Stimulated activated CD4-positive, alpha-beta T cell treated with anti-CD3 and anti-CD28 coated beads, Interleukin-12 subunit alpha, Interleukin-12 subunit beta, amount 100 ng/mL, for 24 hours (primary cell): ENCODE data around the gene KCMF1.
A peak's percentile ranks its signal among the peaks of the same experiment; 100 is the strongest.

Experiments used
- DNase-seq, 2 experiments: peaks; one replicate each; pipeline ENCODE4 v3.0.0-alpha.2; 2020; ENCODE audit warnings: low read depth in 2 of 2

KCMF1 gene

DNA sequence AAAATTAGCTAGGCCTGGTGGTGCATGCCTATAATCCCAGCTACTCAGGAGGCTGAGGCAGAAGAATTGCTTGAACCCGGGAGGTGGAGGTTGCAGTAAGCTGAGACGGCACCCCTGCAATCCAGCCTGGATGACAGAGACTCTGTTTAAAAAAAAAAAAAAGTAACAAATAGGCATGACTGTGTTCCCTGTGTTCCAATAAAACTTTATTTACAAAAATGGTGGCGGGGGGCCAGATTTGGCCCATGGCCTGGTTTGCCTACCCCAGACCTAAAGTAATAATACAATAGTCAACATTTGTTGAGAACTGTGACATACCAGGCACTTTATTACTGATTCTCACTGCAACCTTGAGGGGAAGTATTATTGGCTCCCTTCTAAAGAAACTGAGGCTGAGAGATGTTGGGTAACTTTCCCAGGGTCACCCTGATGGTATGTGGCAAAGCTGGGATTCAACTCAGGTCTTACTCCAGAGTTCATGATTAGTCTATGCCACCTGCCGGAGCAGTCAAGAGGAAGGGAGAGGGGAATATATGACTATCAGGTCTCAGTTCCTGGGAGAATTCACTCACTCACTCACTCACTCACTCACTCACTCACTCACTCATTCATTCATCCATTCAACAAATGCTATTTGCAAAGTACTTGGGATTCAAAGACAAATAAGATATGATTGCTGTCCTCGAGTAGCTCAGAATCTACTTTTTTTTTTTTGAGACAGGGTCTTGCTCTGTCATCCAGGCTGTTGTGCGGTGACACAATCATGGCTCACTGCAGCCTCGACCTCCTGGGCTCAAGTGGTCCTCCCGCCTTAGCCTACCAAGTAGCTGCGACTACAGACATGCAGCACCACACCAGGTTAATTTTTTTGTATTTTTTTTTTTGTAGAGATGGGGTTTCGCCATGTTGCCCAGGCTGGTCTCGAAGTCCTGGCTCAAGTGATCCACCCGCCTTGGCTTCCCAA is 14.3 kb upstream of the KCMF1 start:
- no peak for DNase-seq

DNA sequence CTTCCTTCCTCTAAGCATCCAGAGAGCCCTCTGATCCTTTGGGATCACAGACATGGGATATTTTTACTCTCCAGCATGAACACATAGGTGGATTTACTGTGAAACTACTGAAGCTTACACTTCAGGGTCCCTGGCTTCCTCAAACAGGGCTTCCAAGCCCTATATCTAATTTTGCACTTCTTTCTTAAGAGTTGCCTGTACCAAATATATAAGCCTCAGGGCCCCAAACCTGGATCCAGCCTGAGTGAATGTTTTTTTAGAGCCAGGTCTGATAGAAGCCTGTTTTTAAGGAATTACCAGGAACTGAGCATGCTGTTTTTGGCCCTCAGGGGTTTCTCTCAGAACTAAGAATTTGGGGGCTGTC is 13.2 kb upstream of the KCMF1 start:
- no peak for DNase-seq

DNA sequence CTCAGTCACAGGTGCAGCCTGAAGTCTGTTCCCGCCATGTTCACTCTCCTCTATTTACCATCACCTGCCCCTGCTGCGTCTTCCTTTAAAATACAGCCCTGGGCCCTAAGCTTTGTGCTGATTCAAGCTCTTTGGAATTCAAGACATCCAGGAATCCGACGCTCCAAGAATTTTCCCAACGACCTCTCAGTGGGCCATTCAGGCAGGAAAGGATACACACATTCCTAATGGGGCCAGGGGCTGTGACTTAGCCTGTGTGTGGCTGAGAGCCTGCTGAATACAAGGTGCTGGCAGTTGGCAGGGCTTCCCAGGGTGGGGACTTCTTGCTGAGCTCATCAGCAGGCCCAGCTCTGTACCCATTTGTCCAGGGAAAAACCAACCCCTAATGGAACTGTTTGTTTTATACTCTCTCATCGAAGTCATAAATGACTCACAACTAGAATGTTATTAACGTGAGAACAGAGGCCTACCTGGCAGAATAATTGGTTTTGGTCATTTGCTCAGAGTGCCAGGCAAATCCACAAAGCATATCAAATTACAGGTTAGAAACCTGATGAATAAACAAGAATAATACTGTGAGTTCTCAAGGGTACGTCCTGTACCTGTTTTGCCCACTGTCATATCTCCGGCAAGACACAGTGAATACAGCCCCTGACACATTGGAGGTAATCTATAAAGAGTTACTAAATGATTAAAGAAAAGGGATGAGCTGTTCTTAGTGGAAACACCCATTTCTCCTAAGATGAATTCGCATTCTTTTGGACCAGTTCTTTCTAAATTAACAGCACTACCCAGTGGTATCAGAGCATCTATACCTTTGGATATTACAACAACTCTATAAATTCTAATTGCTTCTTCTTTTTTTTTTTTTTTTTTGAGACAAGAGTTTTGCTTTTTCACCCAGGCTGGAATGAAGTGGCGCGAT is 12.6 kb upstream of the KCMF1 start:
- DNase-seq, result no peak

DNA sequence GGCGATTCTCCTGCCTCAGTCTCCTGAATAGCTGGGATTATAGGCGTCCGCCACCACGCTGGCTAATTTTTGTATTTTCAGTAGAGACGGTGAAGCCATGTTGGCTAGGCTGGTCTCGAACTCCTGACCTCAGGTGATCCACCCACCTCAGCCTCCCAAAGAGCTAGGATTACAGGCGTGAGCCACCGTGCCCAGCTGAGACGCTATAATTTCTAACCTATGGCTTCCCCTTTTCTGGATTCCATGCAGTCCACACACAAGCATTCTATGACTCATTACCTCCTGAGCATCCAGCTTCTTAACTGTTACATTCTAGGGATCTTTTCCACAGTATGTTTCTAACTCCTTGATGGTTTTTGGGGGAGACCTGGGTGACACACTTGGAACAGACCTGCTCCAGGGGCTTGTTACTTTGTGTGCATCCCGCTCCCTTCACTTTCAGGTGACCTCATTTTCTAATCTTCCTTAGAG is 11.8 kb upstream of the KCMF1 start:
- no peak for DNase-seq

DNA sequence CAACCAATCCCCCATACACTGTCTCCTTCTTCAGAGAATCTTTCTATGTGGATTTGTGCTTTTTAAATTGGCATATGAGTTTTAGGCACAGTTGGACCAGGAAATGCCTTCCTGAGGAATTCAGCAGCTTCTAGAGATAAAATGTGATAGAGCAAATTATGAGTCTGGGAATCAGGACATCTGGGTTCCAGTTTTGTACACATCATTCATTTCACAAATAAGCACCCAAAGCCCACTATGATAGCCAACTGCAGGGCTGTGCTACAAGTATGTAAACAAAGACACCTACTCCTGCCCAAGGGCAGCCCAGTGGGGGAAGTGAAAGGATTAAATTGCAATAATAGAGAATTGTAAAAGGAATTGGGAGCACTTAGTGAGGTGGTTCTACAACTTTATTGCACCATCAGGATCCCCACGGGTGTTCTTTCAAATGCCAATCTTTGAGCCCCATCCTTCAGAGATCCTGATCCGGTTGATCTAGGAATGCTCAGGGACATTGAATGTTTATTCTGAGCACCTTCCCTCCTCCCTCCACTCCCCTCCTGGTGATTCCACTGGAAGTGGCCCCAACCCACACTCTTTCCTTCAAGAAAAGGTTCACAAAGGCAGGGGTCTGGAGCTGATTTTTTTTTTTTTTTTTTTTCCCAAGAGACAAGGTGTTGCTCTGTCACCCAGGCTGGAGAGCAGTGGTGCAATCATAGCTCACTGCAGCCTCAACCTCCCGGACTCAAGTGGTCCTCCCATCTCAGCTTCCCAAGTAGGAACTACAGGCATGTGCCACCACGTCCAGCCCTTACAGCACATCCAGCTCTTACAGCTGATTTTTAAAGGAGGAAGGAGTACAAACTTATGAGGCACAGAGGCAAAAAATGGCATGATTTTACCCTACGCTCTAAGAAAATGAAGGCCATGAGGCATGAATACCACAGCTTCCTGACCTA is 11.1 kb upstream of the KCMF1 start:
- no peak for DNase-seq

DNA sequence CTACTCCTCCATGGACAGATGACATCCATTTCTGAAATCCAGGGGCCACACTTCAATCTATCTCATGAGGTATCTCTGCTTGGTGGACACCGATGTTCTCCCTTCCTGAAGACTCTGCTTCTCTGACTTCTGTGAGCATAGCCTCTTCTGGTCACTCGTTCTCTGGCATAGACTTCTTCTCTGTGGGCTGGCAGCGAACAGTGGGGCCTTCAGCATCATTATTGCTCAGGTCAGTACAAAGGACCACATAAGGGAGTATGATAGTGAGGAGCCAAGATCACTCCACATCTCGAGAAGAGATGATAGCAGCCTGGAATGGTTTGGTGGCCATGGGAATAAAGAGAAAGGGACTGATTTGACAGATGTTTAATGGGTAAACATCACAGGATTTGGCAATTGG is 8.0 kb upstream of the KCMF1 start:
- no peak for DNase-seq

DNA sequence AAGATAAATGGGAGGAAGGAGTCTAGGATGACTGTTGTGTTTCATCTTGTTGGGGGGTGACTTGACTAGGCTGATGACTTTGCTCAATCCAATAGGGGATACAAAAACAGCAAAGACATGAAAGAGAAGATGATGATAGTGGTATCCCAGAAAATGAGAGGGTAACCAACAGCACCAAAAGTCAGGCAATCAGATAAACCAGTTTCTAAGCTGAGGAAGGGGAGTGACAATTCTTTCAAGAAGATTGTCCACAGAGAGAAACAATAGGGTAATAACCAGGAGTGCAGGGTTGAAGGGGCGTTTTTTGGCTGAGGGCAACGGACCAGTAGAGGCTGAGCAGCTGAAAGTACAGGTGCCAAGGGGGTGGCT is 7.7 kb upstream of the KCMF1 start:
- DNase-seq, result no peak

DNA sequence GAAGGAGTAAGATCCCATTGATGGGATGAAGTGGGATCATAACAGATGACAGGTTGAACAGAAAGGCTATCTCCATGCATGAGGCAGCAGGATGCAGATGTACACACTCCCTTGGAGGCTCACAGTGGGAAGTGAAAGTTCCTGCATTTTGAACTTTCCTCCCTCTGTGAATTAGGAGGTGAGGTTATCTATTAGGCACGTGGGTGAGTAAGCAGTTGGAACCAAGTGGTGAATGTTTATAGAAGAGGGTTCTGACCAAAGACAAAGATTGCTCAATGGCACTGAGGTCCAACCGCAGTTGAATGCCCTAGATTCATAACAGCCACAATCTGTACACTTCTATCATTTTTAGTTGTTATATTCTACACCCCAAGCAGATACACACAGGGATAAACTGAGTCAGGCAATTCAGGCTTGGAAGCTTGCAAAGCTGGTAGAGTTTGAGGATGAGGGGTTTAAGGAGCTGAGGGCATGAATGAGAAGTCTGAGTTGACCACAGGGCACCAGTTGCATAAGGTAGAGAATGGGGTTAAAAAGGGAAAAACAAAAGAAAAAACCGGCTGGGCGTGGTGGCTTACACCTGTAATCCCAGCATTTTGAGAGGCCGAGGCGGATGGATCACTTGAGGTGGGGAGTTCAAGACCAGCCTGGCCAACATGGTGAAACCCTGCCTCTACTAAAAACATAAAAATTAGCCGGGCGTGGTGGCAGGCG is 7.1 kb upstream of the KCMF1 start:
- no peak for DNase-seq

DNA sequence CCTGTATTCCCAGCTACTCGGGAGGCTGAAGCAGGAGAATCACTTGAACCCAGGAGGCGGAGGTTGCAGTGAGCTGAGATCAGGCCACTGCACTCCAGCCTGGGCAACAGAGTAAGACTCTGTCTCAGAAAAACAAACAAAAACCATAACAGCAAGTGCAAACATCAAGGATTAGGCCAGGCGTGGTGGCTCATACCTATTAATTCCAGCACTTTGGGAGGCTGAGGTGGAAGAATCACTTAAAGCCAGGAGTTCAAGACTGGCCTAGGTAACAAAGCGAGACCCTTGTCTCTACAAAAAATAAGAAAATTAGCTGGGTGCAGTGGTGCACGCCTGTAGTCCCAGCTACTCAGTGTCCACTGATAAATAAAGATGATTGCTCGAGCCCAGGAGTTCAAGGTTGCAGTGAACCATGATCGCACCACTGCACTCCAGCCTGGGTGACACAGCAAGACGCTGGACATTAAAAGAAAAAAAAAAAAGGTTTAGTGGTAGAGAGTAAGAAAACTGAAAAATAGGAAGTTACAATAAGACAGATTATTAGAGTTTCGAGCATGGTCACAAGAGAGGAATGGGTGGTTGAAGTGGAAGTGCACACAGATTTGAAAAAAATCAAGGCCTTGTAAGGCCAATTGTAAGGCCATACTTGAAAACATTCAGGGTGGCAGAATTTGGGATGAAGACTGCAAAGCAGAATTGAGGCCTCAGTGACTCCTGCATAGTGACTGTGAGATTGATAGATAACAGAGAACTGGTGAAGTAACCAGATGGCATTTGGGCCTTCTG is 6.4 kb upstream of the KCMF1 start:
- no peak for DNase-seq

DNA sequence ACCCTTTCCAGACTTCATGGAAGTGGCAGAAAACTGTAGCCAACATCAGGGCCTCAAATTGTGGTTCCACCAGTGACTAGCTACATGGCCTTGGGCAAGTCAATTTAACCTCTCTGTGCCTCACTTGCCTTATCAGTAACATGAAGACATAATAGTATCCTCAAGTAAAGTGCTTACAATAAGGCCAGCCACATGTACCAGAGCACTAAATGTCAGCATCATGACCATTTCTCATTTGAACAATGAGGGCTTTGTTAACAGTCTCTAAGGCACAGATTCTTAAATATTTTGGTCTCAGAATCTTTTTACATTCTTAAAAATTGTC is 5.8 kb upstream of the KCMF1 start:
- DNase-seq, result no peak

DNA sequence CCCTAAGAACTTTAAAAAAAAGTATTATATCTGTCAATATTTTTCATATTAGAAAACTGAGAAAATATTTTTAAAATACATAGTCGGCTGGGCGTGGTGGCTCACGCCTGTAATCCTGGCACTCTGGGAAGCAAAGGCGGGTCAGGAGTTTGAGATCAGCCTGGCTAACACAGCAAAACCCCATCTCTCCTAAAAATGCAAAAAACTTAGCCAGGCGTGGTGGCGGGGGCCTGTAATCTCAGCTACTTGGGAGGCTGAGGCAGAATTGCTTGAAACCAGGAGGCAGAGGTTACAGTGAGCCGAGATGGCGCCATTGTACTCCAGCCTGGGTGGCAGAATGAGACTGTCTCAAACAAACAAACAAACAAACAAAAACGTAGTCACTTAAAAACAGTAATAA is 5.1 kb upstream of the KCMF1 start:
- no peak for DNase-seq

DNA sequence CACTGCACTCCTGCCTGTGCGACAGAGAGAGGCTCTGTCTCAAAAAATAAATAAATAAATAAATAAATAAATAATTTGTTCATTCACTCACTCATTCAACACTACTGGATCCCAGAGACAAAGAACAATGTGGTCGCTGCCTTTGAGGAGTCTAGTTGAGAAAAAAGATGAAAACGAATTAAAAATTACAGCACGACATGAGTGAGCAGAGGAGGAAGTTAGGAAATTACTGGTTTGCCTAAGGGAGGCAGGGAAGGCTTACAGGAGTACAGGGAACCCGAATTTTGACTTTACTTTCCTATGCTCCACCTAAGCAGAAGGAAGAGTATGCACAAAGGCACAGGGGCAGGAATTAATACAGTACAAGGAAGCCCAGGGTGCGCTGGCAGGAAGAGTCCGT is 4.2 kb upstream of the KCMF1 start:
- DNase-seq, result no peak

DNA sequence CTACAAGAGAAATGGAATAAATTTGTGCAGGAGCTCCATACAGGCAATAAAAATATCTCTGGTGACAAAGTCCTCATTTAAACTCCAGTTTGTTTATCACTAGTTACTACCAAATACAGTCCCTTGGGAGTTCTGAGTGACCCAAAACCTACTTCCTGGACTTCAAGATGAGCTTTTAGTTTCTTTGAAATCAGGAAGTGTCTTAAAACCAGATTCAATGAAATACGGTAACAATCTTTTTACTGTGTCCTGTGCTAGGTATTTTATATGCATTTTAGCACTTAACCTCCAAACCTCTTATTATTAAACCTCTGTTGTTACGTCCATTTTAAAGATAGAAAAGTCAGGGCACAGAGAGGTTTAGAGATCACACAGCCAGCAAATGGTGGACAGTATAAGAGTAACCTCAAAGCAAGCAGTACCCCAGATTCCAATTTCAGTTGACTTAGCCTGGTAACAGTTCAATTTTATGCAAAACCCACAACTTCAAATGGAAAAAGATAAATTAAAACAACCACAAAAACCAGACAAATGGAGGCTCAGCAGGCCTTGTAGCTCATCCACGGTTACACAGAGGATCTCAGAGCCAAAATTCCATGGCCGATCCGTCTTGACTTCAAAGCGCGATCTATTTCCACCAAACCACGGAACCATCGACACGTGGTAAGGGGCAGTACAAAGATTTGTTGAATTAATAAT is 1.3 kb upstream of the KCMF1 start:
- DNase-seq, result no peak

DNA sequence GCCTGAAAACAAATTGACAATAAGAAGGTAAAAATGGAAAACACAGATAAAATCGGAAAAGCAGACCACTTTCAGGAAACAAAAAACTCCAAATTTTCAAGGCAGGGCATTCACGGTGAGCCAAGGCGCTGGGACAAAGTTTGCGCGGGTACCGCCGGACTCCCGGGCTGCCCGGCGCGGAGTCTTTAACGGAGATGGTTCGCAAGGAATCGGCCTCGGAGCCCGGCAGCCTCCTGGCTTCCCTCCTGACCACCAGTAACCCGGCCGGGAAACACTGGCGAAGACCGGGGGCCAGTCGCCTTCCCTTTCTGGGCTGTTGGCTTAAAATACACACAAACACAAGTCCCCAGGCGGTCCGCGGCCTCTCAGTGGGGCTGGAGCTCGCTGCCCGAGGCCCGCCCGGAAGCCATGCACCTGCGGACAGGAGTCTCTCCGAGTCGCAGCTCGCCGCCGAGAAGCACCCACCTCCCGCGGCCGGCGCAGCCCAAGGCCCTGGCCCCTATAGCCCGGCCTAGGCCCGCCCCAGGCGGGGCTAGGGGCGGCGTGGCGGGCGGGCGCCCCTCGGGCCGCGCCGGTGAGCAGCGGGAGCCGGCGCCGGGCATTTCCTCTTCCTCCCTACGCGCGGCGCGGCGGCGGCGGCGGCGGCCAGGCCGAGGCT is 622 bp upstream of the KCMF1 start:
- DNase-seq, result peak; percentile 25 to 41

DNA sequence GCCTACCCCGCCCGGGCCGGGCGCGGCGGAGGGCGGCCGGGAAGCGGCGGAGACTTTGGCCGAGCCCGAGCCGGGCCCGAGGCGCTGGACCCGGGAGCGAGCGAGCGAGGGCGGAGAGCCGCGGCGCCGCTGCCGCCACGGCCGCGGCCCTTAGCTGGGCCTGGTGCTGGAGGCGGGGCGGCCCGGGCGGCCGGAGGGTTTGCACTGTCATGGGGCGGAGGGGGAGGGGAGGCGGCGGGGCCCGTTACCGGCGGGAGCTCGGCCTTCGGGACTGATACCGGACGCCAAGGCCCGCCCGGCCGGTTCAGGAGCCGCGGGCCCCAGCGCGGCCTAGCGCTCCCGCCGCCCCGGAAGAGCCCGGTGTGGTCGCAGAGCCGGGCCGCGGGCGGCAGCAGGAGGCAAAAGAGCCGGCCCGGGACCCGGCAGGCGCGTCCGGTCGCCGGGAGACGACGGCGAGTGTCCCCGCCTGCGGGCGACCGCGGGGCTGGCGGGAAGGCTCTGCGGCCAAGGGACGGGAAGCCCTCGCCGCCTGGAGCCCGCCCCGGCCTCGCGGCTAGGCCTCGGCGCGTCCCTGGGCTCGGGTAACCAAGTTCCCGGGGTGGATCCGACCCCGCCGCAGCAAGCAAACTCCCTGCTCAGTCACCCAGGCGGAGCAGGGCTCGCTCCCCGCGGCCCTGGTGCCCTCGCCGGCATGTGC is 697 bp downstream of the KCMF1 start:
- peak; percentile 35 to 48 for DNase-seq

DNA sequence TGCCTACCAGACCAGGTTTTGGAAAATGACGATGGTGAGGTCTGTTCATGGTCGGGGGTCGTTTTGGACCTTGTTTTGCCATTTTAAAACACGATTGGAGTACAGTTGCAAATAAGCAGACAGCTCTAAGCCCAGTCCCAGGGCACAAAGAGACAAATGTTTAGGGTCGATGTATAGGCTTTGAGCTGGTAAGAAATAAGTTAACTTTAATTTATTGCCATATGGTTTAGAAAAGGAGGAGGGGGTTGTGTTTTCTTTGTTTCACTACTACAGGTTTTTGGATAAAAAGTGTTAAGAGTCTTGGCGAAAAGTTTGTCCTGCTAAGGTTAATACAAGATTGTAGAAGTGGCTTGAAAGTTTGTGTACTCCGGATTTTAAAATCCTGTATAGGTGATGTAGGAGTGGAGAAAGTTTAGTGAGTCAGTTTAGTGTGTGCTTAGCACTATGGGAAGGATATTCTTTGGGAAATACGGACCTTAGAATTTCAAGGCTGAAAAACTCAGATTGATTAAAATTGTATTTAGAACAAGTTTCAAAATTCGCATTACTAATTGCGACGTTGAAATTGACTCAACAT is 1.3 kb downstream of the KCMF1 start:
- DNase-seq, result no peak

DNA sequence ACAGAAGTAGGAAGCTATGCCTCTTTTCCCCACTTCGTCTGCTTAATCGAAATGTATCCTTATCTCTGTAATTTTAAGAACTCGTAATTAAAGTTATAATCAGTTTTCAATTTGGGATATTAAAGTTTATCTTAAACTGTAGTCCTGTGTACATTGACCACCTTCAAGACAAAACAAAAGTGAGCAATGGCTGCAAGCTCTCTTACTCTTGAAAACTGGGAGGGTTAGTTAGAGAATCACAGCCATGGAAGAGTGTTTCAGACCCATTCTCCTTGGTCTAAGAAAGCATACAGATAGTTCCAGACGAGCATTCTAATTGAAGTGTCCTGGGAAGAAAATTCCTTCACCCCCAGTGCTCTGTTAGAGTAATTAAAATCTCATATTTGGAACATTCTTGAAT is 2.0 kb downstream of the KCMF1 start:
- DNase-seq, result no peak
